ENCODE data around the gene ARMC8. TPM values are rescaled to one million over a fixed set of nuclear protein-coding genes. Genes with fewer than 3 reads are reported as not detected.

Gene ARMC8
- total and polyA plus RNA-seq, 7 donors: 25.4 to 92.1 (median 40.1) TPM

DNA sequence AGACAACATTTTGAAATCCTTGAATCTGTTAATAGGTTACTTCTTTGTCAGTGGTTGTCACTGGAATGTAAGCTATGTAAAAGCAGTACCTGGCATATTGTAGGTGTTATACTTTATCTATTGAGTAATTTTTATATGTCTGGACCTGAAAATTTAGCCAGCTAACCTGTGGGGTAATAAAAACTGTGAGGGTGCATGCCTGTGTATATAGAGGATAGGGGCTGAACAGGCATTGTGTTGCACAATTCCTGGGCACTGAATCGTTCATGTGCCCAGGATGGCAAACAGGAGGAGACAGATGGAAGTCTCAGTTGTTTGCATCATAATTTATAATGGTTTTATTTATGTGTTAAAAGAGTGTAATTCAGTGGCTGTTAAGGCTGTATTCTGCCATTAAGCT, 67.1 kb downstream of the ARMC8 start:
- TF ChIP-seq CTCF (IDR thresholded peaks at IDR 0.05): no peak
- H3K4me3 ChIP-seq: no peak overlapping the region
- H3K9me3 ChIP-seq: no peaks in the 10 kb centered on the region
- intact Hi-C loops (cut with DNase I): no loop called here
- WGBS, 3 donors: 12 to 43% (median 25%) methylated on average over 1 of the region's 1 CpG
- no peak overlapping the region for H3K27ac ChIP-seq
- peak in 1 of 4 donors; percentile 47 for ATAC-seq
- H3K4me1 ChIP-seq: peaks cover 6% of the 10 kb centered on the region
- peaks cover 5 to 25% of the 10 kb centered on the region in 2 donors for H3K36me3 ChIP-seq (ENCODE audit: insufficient read depth in 1 of 2, low read depth in 1 of 2)
- H3K27me3 ChIP-seq (ENCODE audit: insufficient read depth in 3 of 3, low read length in 2 of 3): no peaks in the 10 kb centered on the region
- no peak for DNase-seq

DNA sequence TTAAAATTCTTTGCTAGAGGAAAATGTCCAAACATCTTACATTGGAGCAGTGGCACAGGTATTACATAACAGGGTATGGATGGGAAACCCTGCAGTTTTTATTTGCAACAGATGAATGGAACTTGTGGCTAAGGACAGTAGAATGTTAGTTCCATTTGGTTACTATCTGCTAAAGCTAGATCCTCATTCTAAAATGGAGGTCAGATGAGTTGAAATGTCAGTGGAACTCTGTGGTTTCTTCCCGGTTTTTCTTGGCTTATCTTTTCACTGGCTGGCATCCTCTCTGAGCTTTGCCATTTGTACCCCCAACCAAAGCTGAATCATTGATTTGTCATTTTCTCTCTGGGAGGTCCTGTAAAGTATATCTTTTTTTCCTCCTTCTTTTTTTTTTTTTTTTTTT, 68.9 kb downstream of the ARMC8 start:
- intact Hi-C loops (cut with DNase I): no loop called here
- 86 to 95% (median 92%) methylated on average over 1 of the region's 1 CpG for WGBS, 3 donors
- no peaks in the 10 kb centered on the region for H3K9me3 ChIP-seq
- H3K4me3 ChIP-seq: no peak overlapping the region
- peaks cover 6 to 24% of the 10 kb centered on the region in 2 donors for H3K36me3 ChIP-seq (ENCODE audit: insufficient read depth in 1 of 2, low read depth in 1 of 2)
- H3K27ac ChIP-seq: no peak overlapping the region
- DNase-seq: no peak
- H3K4me1 ChIP-seq: peaks cover 6% of the 10 kb centered on the region
- no peak for ATAC-seq
- no peak for TF ChIP-seq CTCF (IDR thresholded peaks at IDR 0.05)
- no peaks in the 10 kb centered on the region for H3K27me3 ChIP-seq (ENCODE audit: insufficient read depth in 3 of 3, low read length in 2 of 3)

GRCh38 chr3:138257986-138258385, 70.9 kb downstream of the ARMC8 start:
- ATAC-seq (no peak), DNase-seq (no peak)
- 72 to 92% (median 85%) methylated on average over 1 of the region's 1 CpG for WGBS, 3 donors
- no peaks in the 10 kb centered on the region for H3K27me3 ChIP-seq (ENCODE audit: insufficient read depth in 3 of 3, low read length in 2 of 3)
- no peak overlapping the region for H3K4me3 ChIP-seq
- TF ChIP-seq CTCF (IDR thresholded peaks at IDR 0.05): no peak
- H3K27ac ChIP-seq: no peak overlapping the region
- peaks cover 6% of the 10 kb centered on the region for H3K4me1 ChIP-seq
- H3K9me3 ChIP-seq: no peaks in the 10 kb centered on the region
- peaks cover 10 to 21% of the 10 kb centered on the region in 2 donors for H3K36me3 ChIP-seq (ENCODE audit: insufficient read depth in 1 of 2, low read depth in 1 of 2)
- intact Hi-C loops (cut with DNase I): no loop called here

GRCh38 chr3:138259126-138259525, 72.0 kb downstream of the ARMC8 start:
- Histone ChIP-seq H3K27me3 (ENCODE audit: insufficient read depth in 3 of 3, low read length in 2 of 3) (no peaks in the 10 kb centered on the region), H3K4me1 (peaks cover 6% of the 10 kb centered on the region), H3K9me3 (no peaks in the 10 kb centered on the region), H3K4me3 (no peak overlapping the region), H3K36me3 (ENCODE audit: insufficient read depth in 1 of 2, low read depth in 1 of 2) (peaks cover 10 to 30% of the 10 kb centered on the region in 2 donors), H3K27ac (no peak overlapping the region)
- no peak for DNase-seq
- TF ChIP-seq CTCF (IDR thresholded peaks at IDR 0.05): no peak
- intact Hi-C loops (cut with DNase I): no loop called here
- WGBS, 3 donors: 83 to 86% (median 84%) methylated on average over 4 of the region's 4 CpGs
- no peak for ATAC-seq

DNA sequence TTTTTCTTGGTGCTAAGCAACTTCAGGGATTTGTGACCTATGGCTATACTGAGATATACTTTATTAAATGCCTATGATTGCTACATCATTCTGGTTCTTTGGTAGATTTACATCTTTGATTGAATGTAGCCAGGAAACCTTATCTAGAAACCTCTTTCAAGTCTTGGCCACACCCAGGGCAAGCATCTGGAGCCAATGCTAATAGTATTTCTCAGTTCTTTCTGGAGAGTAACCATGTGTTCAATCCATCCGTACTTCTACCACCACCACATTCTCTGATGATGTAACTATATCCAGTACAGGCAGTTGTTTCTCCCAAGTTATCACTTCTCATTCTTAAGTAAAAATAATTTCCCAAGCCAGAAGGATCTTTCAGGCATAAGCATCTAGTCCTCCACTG, 73.5 kb downstream of the ARMC8 start:
- no peak for DNase-seq
- no peaks in the 10 kb centered on the region for H3K9me3 ChIP-seq
- H3K27me3 ChIP-seq (ENCODE audit: insufficient read depth in 3 of 3, low read length in 2 of 3): no peaks in the 10 kb centered on the region
- WGBS, 3 donors: 42 to 81% (median 72%) methylated on average over 1 of the region's 1 CpG
- intact Hi-C loops (cut with DNase I): no loop called here
- no peak overlapping the region for H3K27ac ChIP-seq
- peaks cover 6% of the 10 kb centered on the region for H3K4me1 ChIP-seq
- H3K4me3 ChIP-seq: no peak overlapping the region
- ATAC-seq: no peak
- TF ChIP-seq CTCF (IDR thresholded peaks at IDR 0.05): no peak
- peaks cover 13 to 45% of the 10 kb centered on the region in 2 donors for H3K36me3 ChIP-seq (ENCODE audit: insufficient read depth in 1 of 2, low read depth in 1 of 2)

Data from psoas muscle (tissue), 8 donors.